ENCODE data around the gene APH1B.

APH1B gene

GRCh38 chr15:63296195-63296594 lies 18.8 kb downstream of the APH1B start:
- H3K36me3 ChIP-seq (ENCODE audit: control insufficient read depth, insufficient read depth, low read length), result peaks cover 1% of the 10 kb centered on the region
- TF ChIP-seq, protein P1, sequence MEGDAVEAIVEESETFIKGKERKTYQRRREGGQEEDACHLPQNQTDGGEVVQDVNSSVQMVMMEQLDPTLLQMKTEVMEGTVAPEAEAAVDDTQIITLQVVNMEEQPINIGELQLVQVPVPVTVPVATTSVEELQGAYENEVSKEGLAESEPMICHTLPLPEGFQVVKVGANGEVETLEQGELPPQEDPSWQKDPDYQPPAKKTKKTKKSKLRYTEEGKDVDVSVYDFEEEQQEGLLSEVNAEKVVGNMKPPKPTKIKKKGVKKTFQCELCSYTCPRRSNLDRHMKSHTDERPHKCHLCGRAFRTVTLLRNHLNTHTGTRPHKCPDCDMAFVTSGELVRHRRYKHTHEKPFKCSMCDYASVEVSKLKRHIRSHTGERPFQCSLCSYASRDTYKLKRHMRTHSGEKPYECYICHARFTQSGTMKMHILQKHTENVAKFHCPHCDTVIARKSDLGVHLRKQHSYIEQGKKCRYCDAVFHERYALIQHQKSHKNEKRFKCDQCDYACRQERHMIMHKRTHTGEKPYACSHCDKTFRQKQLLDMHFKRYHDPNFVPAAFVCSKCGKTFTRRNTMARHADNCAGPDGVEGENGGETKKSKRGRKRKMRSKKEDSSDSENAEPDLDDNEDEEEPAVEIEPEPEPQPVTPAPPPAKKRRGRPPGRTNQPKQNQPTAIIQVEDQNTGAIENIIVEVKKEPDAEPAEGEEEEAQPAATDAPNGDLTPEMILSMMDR (IDR thresholded peaks at IDR 0.05; ENCODE audit: insufficient read depth, low read length, poor library complexity, severe bottlenecking), result no peak
- DNase-seq (ENCODE audit: extremely low read depth, insufficient read length), result no peak
- no peak overlapping the region for H3K4me3 ChIP-seq (replicated peaks; ENCODE audit: low read depth, low read length)
- H3K27me3 ChIP-seq (replicated peaks; ENCODE audit: control insufficient read depth, insufficient read depth, low read length), result no peaks in the 10 kb centered on the region

GRCh38 chr15:63299943-63300575 lies 22.7 kb downstream of the APH1B start:
- no peak for DNase-seq (ENCODE audit: extremely low read depth, insufficient read length)
- Histone ChIP-seq H3K27me3 (replicated peaks; ENCODE audit: control insufficient read depth, insufficient read depth, low read length) (no peaks in the 10 kb centered on the region), H3K36me3 (ENCODE audit: control insufficient read depth, insufficient read depth, low read length) (peaks cover 1% of the 10 kb centered on the region), H3K4me3 (replicated peaks; ENCODE audit: low read depth, low read length) (no peak overlapping the region)
- TF ChIP-seq, protein P1 (IDR thresholded peaks at IDR 0.05; ENCODE audit: insufficient read depth, low read length, poor library complexity, severe bottlenecking), result no peak

GRCh38 chr15:63301088-63301487 lies 23.7 kb downstream of the APH1B start:
- H3K4me3 ChIP-seq (replicated peaks; ENCODE audit: low read depth, low read length), result no peak overlapping the region
- H3K36me3 ChIP-seq (ENCODE audit: control insufficient read depth, insufficient read depth, low read length), result peaks cover 2% of the 10 kb centered on the region
- TF ChIP-seq, protein P1 (IDR thresholded peaks at IDR 0.05; ENCODE audit: insufficient read depth, low read length, poor library complexity, severe bottlenecking), result no peak
- H3K27me3 ChIP-seq (replicated peaks; ENCODE audit: control insufficient read depth, insufficient read depth, low read length), result no peaks in the 10 kb centered on the region
- no peak for DNase-seq (ENCODE audit: extremely low read depth, insufficient read length)

DNA sequence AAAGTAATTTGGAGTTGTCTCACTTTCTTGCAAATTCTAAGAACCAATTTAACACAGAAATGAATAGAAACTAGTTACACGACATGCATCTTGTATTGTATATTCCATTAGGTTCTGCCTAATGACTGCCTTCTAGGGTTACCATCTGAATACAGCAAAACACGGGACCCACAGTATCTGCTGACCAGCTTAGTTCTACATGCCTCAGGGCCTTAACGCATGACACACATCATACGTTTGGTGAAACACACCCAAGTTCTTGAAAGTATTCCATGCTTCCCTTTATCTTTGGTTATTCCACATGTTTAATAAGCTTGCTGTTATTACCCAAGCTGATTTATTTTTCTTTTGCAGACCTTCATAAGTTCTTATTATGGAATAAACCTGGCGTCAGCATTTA lies 27.9 kb downstream of the APH1B start:
- no peaks in the 10 kb centered on the region for H3K27me3 ChIP-seq (replicated peaks; ENCODE audit: control insufficient read depth, insufficient read depth, low read length)
- no peak overlapping the region for H3K4me3 ChIP-seq (replicated peaks; ENCODE audit: low read depth, low read length)
- TF ChIP-seq, protein P1 (IDR thresholded peaks at IDR 0.05; ENCODE audit: insufficient read depth, low read length, poor library complexity, severe bottlenecking), result no peak
- no peak for DNase-seq (ENCODE audit: extremely low read depth, insufficient read length)
- peaks cover 1% of the 10 kb centered on the region; the same call in 1 of the 2 replicates for H3K36me3 ChIP-seq (ENCODE audit: control insufficient read depth, insufficient read depth, low read length)

DNA sequence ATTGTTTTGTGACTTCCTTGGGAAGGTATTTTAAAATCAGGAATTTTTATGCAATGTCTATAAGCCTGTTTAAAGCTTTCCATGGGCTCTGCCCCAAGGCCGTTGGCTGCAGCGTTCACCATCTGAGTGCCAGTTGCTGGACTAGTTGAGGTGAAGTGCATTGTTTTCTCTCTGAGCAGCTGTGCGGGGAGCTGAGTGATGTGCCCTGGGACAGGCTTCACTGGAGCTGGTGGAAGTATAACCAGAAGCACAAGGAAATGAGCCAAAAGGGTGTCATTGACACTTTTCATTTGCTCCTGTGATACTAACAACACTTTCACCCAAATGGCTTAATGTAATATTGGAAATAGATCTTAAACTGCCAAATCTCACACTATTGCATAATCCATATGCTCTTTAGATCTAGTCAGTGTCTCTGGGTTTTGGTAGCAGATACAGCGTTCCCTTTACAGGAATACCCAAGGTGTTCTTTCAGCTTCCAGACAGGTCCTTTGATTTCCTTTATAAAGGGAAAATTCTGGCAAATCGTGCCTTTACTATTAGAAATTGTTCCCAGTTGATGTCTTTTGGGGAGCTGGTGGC lies 29.2 kb downstream of the APH1B start:
- Histone ChIP-seq H3K36me3 (ENCODE audit: control insufficient read depth, insufficient read depth, low read length) (peaks cover 1% of the 10 kb centered on the region; the same call in 1 of the 2 replicates), H3K4me3 (replicated peaks; ENCODE audit: low read depth, low read length) (no peak overlapping the region), H3K27me3 (replicated peaks; ENCODE audit: control insufficient read depth, insufficient read depth, low read length) (no peaks in the 10 kb centered on the region)
- DNase-seq (ENCODE audit: extremely low read depth, insufficient read length), result no peak
- TF ChIP-seq, protein P1 (IDR thresholded peaks at IDR 0.05; ENCODE audit: insufficient read depth, low read length, poor library complexity, severe bottlenecking), result no peak

Data from GM06990 (cell line).